ENCODE results near the gene PARP4.
"Not testable (repeated sequence)": the region's sequence is repeated elsewhere in the genome, so short reads cannot be mapped to it uniquely, and the experiment has no call there.

The PARP4 gene

DNA sequence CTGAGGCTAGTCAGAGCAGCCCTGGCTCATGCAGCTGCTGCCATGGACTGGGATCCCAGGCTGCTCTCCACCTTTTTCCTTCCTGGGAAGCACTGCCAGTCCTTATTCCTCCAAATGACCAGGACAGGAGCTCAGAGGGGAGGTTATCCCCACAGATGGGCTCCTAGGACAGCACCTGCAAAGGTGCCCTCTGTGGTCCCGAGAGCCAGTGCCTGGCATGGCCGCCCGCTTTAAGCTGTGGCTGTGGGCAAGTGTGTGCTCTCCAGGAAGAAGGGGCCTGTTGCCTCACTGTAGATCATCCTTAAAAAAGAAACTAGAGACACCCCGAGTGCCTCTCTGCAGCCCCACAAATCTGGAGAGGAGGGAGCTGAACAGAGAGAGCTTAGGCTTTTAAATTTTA lies 119.6 kb downstream of the PARP4 start:
- TF ChIP-seq MAX (IDR thresholded peaks at IDR 0.05; ENCODE audit: low read depth, low read length) (no peak), POLR2A (IDR thresholded peaks at IDR 0.05; ENCODE audit: extremely low read depth, insufficient read length) (no peak), MYC (IDR thresholded peaks at IDR 0.05; ENCODE audit: low read depth, low read length) (no peak), CTCF (IDR thresholded peaks at IDR 0.05; ENCODE audit: low read depth, low read length) (no peak)
- no peak overlapping the region for H3K4me3 ChIP-seq (ENCODE audit: low read depth, low read length)
- DNase-seq (ENCODE audit: low read depth), result no peak

- H3K4me3 ChIP-seq (ENCODE audit: low read depth, low read length); DNase-seq (ENCODE audit: low read depth): not testable (repeated sequence)
Observed at GRCh38 chr13:24391771-24392683, 120.6 kb downstream of the PARP4 start.

GRCh38 chr13:24390795-24391194 lies 121.8 kb downstream of the PARP4 start:
- DNase-seq (ENCODE audit: low read depth); H3K4me3 ChIP-seq (ENCODE audit: low read depth, low read length): not testable (repeated sequence)

DNA sequence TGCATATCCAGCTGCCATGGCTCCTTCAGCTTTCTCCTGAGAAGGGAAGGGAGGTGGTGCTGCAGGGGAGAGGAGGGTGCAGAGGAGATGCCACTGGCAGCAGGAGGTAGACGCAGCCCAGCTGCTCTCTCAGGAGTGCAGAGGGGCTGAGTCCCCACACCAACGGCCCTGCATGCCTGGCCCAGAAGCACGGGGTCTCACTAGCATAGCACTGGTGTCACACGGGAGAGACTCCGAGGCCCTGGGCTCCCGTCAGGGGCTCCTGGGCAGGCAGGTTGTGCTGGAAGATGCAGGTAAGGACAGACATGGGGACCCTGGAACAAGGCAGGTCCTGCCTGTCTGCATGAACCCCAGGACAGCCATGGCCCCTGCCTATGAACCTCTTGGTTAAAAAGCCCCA lies 123.1 kb downstream of the PARP4 start:
- no peak for DNase-seq (ENCODE audit: low read depth)
- TF ChIP-seq MYC (IDR thresholded peaks at IDR 0.05; ENCODE audit: low read depth, low read length), result no peak
- no peak for TF ChIP-seq MAX (IDR thresholded peaks at IDR 0.05; ENCODE audit: low read depth, low read length)
- no peak for TF ChIP-seq POLR2A (IDR thresholded peaks at IDR 0.05; ENCODE audit: extremely low read depth, insufficient read length)
- no peak for TF ChIP-seq CTCF (IDR thresholded peaks at IDR 0.05; ENCODE audit: low read depth, low read length)
- H3K4me3 ChIP-seq (ENCODE audit: low read depth, low read length), result no peak overlapping the region

GRCh38 chr13:24388743-24389142 lies 123.8 kb downstream of the PARP4 start:
- not testable (repeated sequence) for H3K4me3 ChIP-seq (ENCODE audit: low read depth, low read length)
- peak; percentile 41 for DNase-seq (ENCODE audit: low read depth)

DNA sequence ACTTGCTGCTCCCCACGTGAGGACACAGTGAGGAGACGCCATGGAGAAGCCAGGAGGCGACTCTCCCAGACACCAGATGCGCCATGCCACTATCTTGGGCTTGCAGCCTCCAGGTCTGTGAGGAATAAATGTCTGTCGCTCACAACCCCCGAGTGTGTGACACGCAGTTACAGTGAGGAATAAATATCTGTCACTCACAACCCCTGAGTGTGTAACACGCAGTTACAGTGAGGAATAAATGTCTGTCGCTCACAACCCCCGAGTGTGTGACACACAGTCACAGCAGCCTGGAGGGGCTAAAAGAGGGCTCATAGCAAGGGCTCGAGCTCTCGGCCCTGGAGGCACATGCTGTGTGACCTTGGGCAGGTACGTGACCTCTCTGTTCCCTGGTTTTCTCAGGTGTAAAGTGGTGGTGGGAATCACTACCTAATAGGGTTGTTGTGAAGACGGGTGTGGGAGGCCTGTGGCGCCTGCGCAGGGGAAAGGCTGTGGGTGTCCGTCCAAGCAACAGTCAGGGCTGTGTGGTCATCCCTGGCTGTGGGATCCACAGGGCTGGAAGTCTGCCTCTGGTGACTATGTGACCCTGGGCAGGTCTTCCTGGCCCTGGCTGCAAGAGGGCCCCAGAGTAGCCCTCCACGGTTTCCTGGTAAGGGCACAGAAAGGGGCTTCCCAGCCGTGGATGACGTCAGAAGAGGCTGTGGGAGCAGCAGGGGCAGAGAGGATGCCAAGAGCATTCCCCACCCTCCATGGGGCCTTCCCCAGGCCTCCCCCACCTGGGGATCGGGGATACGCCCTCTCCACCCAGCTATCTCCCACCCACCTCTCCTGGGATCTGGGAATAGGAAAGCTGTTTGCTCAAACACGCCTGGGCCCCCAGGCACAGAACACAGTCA lies 125.5 kb downstream of the PARP4 start:
- TF ChIP-seq MAX (IDR thresholded peaks at IDR 0.05; ENCODE audit: low read depth, low read length) (no peak), CTCF (IDR thresholded peaks at IDR 0.05; ENCODE audit: low read depth, low read length) (no peak), MYC (IDR thresholded peaks at IDR 0.05; ENCODE audit: low read depth, low read length) (no peak), POLR2A (IDR thresholded peaks at IDR 0.05; ENCODE audit: extremely low read depth, insufficient read length) (no peak)
- H3K4me3 ChIP-seq (ENCODE audit: low read depth, low read length), result no peak overlapping the region
- no peak for DNase-seq (ENCODE audit: low read depth)

DNA sequence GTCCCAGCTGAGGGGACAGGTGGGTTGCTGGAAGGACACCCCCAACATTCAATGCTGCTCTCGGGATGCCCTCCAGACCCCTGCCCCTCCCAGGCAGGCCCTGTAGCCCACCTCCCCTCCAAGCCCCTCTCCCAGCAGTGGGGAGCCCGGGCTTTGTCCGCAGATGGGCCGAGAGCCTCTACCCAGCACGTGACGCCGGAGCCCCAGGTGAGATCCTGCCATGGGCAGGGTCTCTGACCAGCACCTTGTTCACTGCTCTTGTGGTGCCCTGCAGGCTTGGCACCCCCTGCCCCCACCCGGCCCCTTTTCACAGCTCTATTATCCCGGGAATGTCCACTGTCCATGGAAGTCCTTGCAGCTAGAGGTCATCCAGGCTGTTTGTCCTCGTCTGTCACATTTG lies 126.7 kb downstream of the PARP4 start:
- no peak for DNase-seq (ENCODE audit: low read depth)
- no peak overlapping the region for H3K4me3 ChIP-seq (ENCODE audit: low read depth, low read length)
- no peak for TF ChIP-seq CTCF (IDR thresholded peaks at IDR 0.05; ENCODE audit: low read depth, low read length)
- TF ChIP-seq MAX (IDR thresholded peaks at IDR 0.05; ENCODE audit: low read depth, low read length), result no peak
- no peak for TF ChIP-seq POLR2A (IDR thresholded peaks at IDR 0.05; ENCODE audit: extremely low read depth, insufficient read length)
- no peak for TF ChIP-seq MYC (IDR thresholded peaks at IDR 0.05; ENCODE audit: low read depth, low read length)

DNA sequence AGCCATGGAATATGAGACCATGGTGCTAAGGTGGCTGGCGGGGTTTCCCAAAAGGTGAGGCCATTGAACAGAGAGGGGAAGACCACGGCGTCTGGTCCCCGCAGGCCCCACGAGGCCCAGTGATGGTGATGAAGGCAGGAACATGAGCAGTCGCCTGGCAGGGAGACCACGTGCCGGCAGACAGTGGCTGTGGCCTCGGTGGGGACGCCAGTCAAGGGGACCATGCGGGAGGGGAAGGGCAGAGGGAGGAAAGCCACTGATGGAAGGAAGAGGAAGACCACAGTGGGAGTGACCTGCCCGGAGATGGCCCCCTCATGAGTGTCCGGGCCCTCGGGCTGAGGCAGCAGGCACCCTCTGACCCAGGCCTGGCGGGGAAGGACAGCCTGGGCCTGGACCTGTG lies 127.6 kb downstream of the PARP4 start:
- not testable (repeated sequence) for H3K4me3 ChIP-seq (ENCODE audit: low read depth, low read length); DNase-seq (ENCODE audit: low read depth)

DNA sequence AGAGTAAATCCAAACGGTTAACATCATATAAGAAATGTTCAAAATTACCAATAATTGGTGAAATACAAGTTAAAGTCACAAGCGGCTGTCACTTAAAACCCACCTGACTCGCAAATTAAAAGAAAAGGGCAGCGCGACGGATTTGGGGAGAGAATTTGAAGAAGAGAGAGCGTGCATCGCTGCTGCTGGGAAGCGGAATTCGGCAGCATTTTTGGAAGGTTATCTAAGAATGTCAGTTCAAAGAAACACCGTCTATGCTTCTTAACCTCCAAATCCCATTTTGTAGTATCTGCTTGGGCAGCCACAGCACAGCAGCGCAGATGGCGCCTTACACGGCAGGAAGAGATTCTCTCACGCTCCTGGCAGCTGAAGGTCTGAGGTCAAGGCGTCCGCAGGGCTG lies 128.5 kb downstream of the PARP4 start:
- not testable (repeated sequence) for DNase-seq (ENCODE audit: low read depth); H3K4me3 ChIP-seq (ENCODE audit: low read depth, low read length)
